ENCODE data around the gene INS. TPM values are rescaled to one million over a fixed set of nuclear protein-coding genes. Genes with fewer than 3 reads are reported as not detected.

Gene INS
- total RNA-seq, 4 donors from 2014 or later, result not detected

- no peaks in the 10 kb centered on the region for H3K27me3 ChIP-seq
- no peak for DNase-seq
- no peaks in the 10 kb centered on the region for H3K36me3 ChIP-seq
- H3K4me3 ChIP-seq (replicated peaks in 1 of 3), result no peak overlapping the region
- no peaks in the 10 kb centered on the region for H3K9me3 ChIP-seq
- 68 to 70% methylated on average over 4 to 18 of the region's 18 CpGs for WGBS, 2 donors
- no peak overlapping the region for H3K27ac ChIP-seq
- peaks cover 0 to 4% of the 10 kb centered on the region in 2 donors for H3K4me1 ChIP-seq
- TF ChIP-seq POLR2A (IDR thresholded peaks at IDR 0.05), result no peak
- intact Hi-C loops (cut with DNase I), result no loop called here
Measured at GRCh38 chr11:2177076-2177475, 16.1 kb upstream of the INS start.

DNA sequence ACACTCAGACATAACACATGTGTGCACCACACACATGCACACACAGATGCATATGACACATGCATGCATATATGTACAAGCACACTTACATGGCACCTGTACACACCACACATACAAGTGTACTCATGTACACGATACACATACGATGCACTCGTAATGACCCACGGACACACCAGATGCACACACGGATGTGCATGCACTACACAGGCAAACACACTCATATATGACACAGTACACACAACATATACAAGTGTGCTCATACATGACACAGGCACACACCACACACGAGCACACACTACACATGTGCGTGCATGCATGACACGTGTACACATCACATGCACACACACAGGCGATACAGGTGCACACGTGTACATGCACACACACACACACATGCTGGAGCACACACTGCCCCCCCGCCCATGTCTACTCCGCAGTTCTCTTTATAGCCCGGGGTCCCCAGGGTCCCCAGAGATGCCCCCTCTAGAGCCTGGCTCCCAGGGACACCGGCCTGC lies 15.4 kb upstream of the INS start:
- no peak for TF ChIP-seq POLR2A (IDR thresholded peaks at IDR 0.05)
- TF ChIP-seq, protein P1, sequence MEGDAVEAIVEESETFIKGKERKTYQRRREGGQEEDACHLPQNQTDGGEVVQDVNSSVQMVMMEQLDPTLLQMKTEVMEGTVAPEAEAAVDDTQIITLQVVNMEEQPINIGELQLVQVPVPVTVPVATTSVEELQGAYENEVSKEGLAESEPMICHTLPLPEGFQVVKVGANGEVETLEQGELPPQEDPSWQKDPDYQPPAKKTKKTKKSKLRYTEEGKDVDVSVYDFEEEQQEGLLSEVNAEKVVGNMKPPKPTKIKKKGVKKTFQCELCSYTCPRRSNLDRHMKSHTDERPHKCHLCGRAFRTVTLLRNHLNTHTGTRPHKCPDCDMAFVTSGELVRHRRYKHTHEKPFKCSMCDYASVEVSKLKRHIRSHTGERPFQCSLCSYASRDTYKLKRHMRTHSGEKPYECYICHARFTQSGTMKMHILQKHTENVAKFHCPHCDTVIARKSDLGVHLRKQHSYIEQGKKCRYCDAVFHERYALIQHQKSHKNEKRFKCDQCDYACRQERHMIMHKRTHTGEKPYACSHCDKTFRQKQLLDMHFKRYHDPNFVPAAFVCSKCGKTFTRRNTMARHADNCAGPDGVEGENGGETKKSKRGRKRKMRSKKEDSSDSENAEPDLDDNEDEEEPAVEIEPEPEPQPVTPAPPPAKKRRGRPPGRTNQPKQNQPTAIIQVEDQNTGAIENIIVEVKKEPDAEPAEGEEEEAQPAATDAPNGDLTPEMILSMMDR (IDR thresholded peaks at IDR 0.05), result no peak
- no peak for DNase-seq
- Histone ChIP-seq H3K36me3 (no peaks in the 10 kb centered on the region), H3K9me3 (no peaks in the 10 kb centered on the region), H3K4me1 (peaks cover 0 to 4% of the 10 kb centered on the region in 2 donors), H3K27ac (no peak overlapping the region), H3K27me3 (no peaks in the 10 kb centered on the region), H3K4me3 (replicated peaks in 1 of 3) (no peak overlapping the region)
- intact Hi-C loops (cut with DNase I), result no loop called here
- 96 to 97% methylated on average over 14 of the region's 14 CpGs for WGBS, 2 donors

DNA sequence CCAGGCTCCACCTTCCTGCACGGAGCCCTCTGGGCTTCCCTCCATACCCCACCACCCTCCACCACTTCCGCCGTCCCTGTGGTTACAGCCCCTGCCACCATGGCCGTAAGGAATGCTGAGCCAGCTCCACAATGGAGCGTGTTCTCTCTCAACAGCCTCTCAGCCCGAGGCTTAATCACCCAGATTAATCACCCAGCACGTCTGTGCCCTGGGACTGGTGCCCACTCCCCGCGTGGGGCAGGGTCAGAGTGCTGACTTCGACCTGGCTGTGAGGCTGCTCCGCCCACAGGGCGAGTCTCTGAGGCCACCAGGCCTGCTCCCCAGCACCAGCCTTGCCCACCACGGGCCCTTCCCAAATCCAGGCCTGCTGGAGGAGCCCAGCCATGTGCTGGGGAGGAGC lies 14.7 kb upstream of the INS start:
- peaks cover 0 to 4% of the 10 kb centered on the region in 2 donors for H3K4me1 ChIP-seq
- no peaks in the 10 kb centered on the region for H3K27me3 ChIP-seq
- H3K4me3 ChIP-seq (replicated peaks in 1 of 3), result no peak overlapping the region
- intact Hi-C loops (cut with DNase I), result no loop called here
- H3K27ac ChIP-seq, result no peak overlapping the region
- TF ChIP-seq, protein P1 (IDR thresholded peaks at IDR 0.05), result no peak
- TF ChIP-seq POLR2A (IDR thresholded peaks at IDR 0.05), result no peak
- peak in 1 of 2 donors; percentile 18 for DNase-seq
- H3K9me3 ChIP-seq, result no peaks in the 10 kb centered on the region
- 30 to 48% methylated on average over 5 to 9 of the region's 13 CpGs for WGBS, 2 donors
- no peaks in the 10 kb centered on the region for H3K36me3 ChIP-seq

DNA sequence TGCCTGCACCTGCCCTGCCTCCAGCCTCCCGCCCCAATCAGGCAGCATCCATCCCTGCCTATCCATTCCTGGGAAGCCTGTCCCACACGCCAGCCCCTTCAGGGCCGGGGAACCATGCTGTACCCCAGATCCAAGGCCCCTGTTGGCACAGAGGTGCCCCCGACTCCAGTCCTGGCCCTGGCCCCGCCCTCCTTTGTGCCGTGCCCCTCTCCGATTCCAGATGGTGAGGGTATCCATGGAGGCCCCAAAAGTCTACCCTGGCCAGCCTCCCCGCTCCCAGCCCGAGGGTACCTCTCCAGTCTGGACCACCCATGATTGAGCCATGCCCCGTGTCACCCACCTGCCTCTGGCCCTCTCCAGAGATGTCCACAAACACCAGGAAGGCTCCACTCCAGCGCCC lies 13.4 kb upstream of the INS start:
- Histone ChIP-seq H3K4me1 (peaks cover 0 to 4% of the 10 kb centered on the region in 2 donors), H3K4me3 (replicated peaks in 1 of 3) (no peak overlapping the region), H3K27ac (no peak overlapping the region), H3K9me3 (no peaks in the 10 kb centered on the region), H3K27me3 (no peaks in the 10 kb centered on the region), H3K36me3 (no peaks in the 10 kb centered on the region)
- DNase-seq, result no peak
- no peak for TF ChIP-seq POLR2A (IDR thresholded peaks at IDR 0.05)
- TF ChIP-seq, protein P1 (IDR thresholded peaks at IDR 0.05), result no peak
- intact Hi-C loops (cut with DNase I), result no loop called here
- 77 to 92% methylated on average over 7 to 11 of the region's 11 CpGs for WGBS, 2 donors

GRCh38 chr11:2173761-2174160 lies 12.8 kb upstream of the INS start:
- Histone ChIP-seq H3K9me3 (no peaks in the 10 kb centered on the region), H3K27ac (no peak overlapping the region), H3K4me1 (peaks cover 0 to 4% of the 10 kb centered on the region in 2 donors), H3K27me3 (no peaks in the 10 kb centered on the region), H3K36me3 (no peaks in the 10 kb centered on the region), H3K4me3 (replicated peaks in 1 of 3) (no peak overlapping the region)
- DNase-seq, result no peak
- intact Hi-C loops (cut with DNase I), result no loop called here
- TF ChIP-seq POLR2A (IDR thresholded peaks at IDR 0.05), result no peak
- TF ChIP-seq, protein P1 (IDR thresholded peaks at IDR 0.05), result no peak
- 59 to 85% methylated on average over 6 to 9 of the region's 11 CpGs for WGBS, 2 donors

Measured in thyroid gland (tissue), 4 donors.